SIG-M5 treated with dmso at 0.1 percent for 504 hours (cell line): Measurements from ENCODE around the gene SMAD7.

ENCODE experiments used
- DNase-seq: peaks from one replicate; lab custom pipeline; 2025; ENCODE audit not compliant: unreplicated experiment; lab: John Stamatoyannopoulos, UW

Gene SMAD7

GRCh38 chr18:48896875-48897511 lies 53.8 kb downstream of the SMAD7 start:
- DNase-seq = peak; percentile 95

GRCh38 chr18:48896326-48896874 lies 54.4 kb downstream of the SMAD7 start:
- DNase-seq = no peak

- DNase-seq = no peak
Observed at GRCh38 chr18:48894799-48895346, 55.9 kb downstream of the SMAD7 start.

- no peak for DNase-seq
Observed at GRCh38 chr18:48893608-48894600, 56.9 kb downstream of the SMAD7 start.

- DNase-seq = no peak
Observed at GRCh38 chr18:48893061-48893607, 57.6 kb downstream of the SMAD7 start.

- DNase-seq = no peak
Observed at GRCh38 chr18:48892146-48892855, 58.5 kb downstream of the SMAD7 start.

- no peak for DNase-seq
Observed at GRCh38 chr18:48891721-48892120, 59.0 kb downstream of the SMAD7 start.

GRCh38 chr18:48889981-48890762 lies 60.6 kb downstream of the SMAD7 start:
- DNase-seq = no peak

GRCh38 chr18:48889115-48889941 lies 61.4 kb downstream of the SMAD7 start:
- no peak for DNase-seq

- no peak for DNase-seq
Observed at GRCh38 chr18:48888773-48889080, 62.0 kb downstream of the SMAD7 start.

GRCh38 chr18:48887905-48888772 lies 62.6 kb downstream of the SMAD7 start:
- no peak for DNase-seq

GRCh38 chr18:48887294-48887904 lies 63.4 kb downstream of the SMAD7 start:
- DNase-seq = no peak

GRCh38 chr18:48886520-48887293 lies 64.1 kb downstream of the SMAD7 start:
- DNase-seq = no peak

GRCh38 chr18:48885924-48886400 lies 64.8 kb downstream of the SMAD7 start:
- no peak for DNase-seq

GRCh38 chr18:48885266-48885923 lies 65.4 kb downstream of the SMAD7 start:
- no peak for DNase-seq

GRCh38 chr18:48884771-48885170 lies 66.0 kb downstream of the SMAD7 start:
- DNase-seq = no peak
